Measurements from ENCODE around the gene CTAGE4. TPM values are rescaled to one million over a fixed set of nuclear protein-coding genes. Genes with fewer than 3 reads are reported as not detected.

The CTAGE4 gene
- total and polyA plus RNA-seq, 2 donors (not counting 3 experiments of a cell fraction or from before 2014, with no cell fraction given), result 0.04 TPM; not detected in 1

DNA sequence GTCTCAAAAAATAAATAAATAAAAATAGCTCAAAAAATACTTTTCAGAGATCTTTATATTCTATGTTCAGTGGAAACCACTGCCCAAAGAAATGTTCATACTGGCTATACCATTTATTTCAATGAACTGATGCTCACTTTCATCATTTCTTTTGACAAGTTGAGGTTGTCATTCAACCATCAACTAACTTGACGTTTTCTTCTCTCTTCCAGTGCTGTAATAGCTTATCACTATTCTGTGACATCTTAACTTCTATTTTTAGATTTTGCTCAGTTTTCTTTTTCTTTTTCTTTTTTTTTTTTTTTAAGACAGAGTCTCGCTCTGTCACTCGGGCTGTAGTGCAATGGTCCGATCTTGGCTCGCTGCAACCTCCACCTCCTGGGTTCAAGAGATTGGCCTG, 8.7 kb upstream of the CTAGE4 start:
- Histone ChIP-seq H3K27ac (ENCODE audit: insufficient read depth, low read depth, low read length) (no peak overlapping the region), H3K27me3 (ENCODE audit: control insufficient read depth in 2 of 2, insufficient read depth in 2 of 2, low read length in 2 of 2) (peaks cover 0 to 4% of the 10 kb centered on the region in 2 experiments), H2AFZ (ENCODE audit: low read depth, low read length) (no peak overlapping the region), H4K20me1 (replicated peaks; ENCODE audit: control insufficient read depth, extremely low read depth, insufficient read depth, low read length) (no peaks in the 10 kb centered on the region), H3K79me2 (ENCODE audit: control insufficient read depth, insufficient read depth, low read length) (no peaks in the 10 kb centered on the region), H3K9me3 (replicated peaks; ENCODE audit: control insufficient read depth, insufficient read depth, low read length) (no peaks in the 10 kb centered on the region), H3K9me1 (replicated peaks; ENCODE audit: control insufficient read depth, extremely low read depth, insufficient read depth, low read length) (no peaks in the 10 kb centered on the region), H3K4me3 (replicated peaks in 1 of 3; ENCODE audit: insufficient read depth in 1 of 3, low read depth in 1 of 3, low read length in 3 of 3) (no peak overlapping the region), H3K36me3 (ENCODE audit: control insufficient read depth in 2 of 2, extremely low read depth in 1 of 2, insufficient read depth in 2 of 2, low read length in 2 of 2) (no peaks in the 10 kb centered on the region), H3K4me2 (ENCODE audit: insufficient read depth, low read length) (no peak overlapping the region), H3K9ac (replicated peaks; ENCODE audit: extremely low read depth, insufficient read depth, low read length) (no peak overlapping the region), H3K4me1 (ENCODE audit: control insufficient read depth, extremely low read depth, insufficient read depth, low read length) (no peaks in the 10 kb centered on the region)
- no peak for TF ChIP-seq POLR2AphosphoS5 (IDR thresholded peaks at IDR 0.05; ENCODE audit: insufficient read depth, low read depth, low read length)
- no peak for TF ChIP-seq FOS (IDR thresholded peaks at IDR 0.05; ENCODE audit: borderline replicate concordance, insufficient read depth, low read length)
- no peak for TF ChIP-seq MYC (IDR thresholded peaks at IDR 0.05; ENCODE audit: low read depth, low read length)
- TF ChIP-seq, protein P1, sequence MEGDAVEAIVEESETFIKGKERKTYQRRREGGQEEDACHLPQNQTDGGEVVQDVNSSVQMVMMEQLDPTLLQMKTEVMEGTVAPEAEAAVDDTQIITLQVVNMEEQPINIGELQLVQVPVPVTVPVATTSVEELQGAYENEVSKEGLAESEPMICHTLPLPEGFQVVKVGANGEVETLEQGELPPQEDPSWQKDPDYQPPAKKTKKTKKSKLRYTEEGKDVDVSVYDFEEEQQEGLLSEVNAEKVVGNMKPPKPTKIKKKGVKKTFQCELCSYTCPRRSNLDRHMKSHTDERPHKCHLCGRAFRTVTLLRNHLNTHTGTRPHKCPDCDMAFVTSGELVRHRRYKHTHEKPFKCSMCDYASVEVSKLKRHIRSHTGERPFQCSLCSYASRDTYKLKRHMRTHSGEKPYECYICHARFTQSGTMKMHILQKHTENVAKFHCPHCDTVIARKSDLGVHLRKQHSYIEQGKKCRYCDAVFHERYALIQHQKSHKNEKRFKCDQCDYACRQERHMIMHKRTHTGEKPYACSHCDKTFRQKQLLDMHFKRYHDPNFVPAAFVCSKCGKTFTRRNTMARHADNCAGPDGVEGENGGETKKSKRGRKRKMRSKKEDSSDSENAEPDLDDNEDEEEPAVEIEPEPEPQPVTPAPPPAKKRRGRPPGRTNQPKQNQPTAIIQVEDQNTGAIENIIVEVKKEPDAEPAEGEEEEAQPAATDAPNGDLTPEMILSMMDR (IDR thresholded peaks at IDR 0.05; ENCODE audit: extremely low read depth in 1 of 2, insufficient read depth in 1 of 2, low read depth in 1 of 2, low read length in 2 of 2), result no peak
- no peak for TF ChIP-seq POLR2A (IDR thresholded peaks at IDR 0.05; ENCODE audit: low read depth, low read length)
- TF ChIP-seq EZH2 (IDR thresholded peaks at IDR 0.05; ENCODE audit: borderline replicate concordance, low read depth, low read length, severe bottlenecking), result no peak
- TF ChIP-seq GATA2 (IDR thresholded peaks at IDR 0.05; ENCODE audit: insufficient read depth, insufficient read length, low read depth, low read length), result no peak
- TF ChIP-seq, protein P2, sequence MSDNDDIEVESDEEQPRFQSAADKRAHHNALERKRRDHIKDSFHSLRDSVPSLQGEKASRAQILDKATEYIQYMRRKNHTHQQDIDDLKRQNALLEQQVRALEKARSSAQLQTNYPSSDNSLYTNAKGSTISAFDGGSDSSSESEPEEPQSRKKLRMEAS (IDR thresholded peaks at IDR 0.05; ENCODE audit: insufficient read depth, insufficient read length), result no peak
- no peak for TF ChIP-seq JUN (IDR thresholded peaks at IDR 0.05; ENCODE audit: borderline replicate concordance, insufficient read depth, insufficient read length, low read depth)
- POLR2A ChIA-PET, result no interaction called here
- CTCF ChIA-PET, result interaction anchor here (1.1 kb wide), 1 partner anchor 217 kb away, joined by 4 read pairs; no protein-coding TSS in a partner anchor
- dilution Hi-C loops (cut with MboI; ENCODE audit: extremely low pct_ligation_motif_present, low sequenced_read_pairs), result no loop called here
- DNase-seq (ENCODE audit: low read depth, low spot score) (no peak), FAIRE-seq (no peak)
- intact Hi-C loops (cut with micrococcal nuclease), result no loop called here
- BruUV-seq (replicated peaks), result no TSS peak

Measured in endothelial cell of umbilical vein (primary cell).